Calu3 (cell line): ENCODE results near the gene KRT6B. TPM values are rescaled to one million over a fixed set of nuclear protein-coding genes. Genes with fewer than 3 reads are reported as not detected.

Experiments
- BruUV-seq: library from RNA; stranded (reverse); fragments of 400-500 nt; replicated peaks from 2 replicates; lab custom pipeline; 2021; lab: Mats Ljungman, UMichigan
- CTCF ChIA-PET: fragments of 300-600 bp; sonication (Branson Sonifier 250); formaldehyde crosslinking; loops from one replicate; lab custom pipeline; 2022; ENCODE audit warnings: antibody characterized with exemption; lab: Charles Lee
- DNase-seq: peaks from one replicate; pipeline ENCODE4 v3.0.0; 2022
- H3K27ac Mint-ChIP-seq: one replicate; pipeline ENCODE4 v1.8.0; 2022; ENCODE audit warnings: mixed read lengths; ENCODE audit not compliant: unreplicated experiment
- H3K27me3 Mint-ChIP-seq: one replicate; pipeline ENCODE4 v1.8.0; 2022; ENCODE audit warnings: mixed read lengths; ENCODE audit not compliant: unreplicated experiment
- H3K36me3 Mint-ChIP-seq: one replicate; pipeline ENCODE4 v1.8.0; 2022; ENCODE audit warnings: mild to moderate bottlenecking, moderate library complexity, mixed read lengths; ENCODE audit not compliant: insufficient read depth, unreplicated experiment
- H3K4me1 Mint-ChIP-seq: one replicate; pipeline ENCODE4 v1.8.0; 2022; ENCODE audit warnings: mild to moderate bottlenecking, low read depth, mixed read lengths; ENCODE audit not compliant: unreplicated experiment
- H3K4me3 Mint-ChIP-seq: one replicate; pipeline ENCODE4 v1.8.0; 2022; ENCODE audit warnings: mild to moderate bottlenecking, low read depth, moderate library complexity, mixed read lengths; ENCODE audit not compliant: unreplicated experiment
- H3K9me3 Mint-ChIP-seq: one replicate; pipeline ENCODE4 v1.8.0; 2022; ENCODE audit warnings: low read depth, mixed read lengths; ENCODE audit not compliant: unreplicated experiment
- intact Hi-C: fragments of 100-400 bp; cut with micrococcal nuclease; formaldehyde crosslinking; loops from one replicate; pipeline ENCODE4 v1.10.0; 2022; ENCODE audit not compliant: unreplicated experiment
- total RNA-seq: library from RNA; stranded (reverse); gene quantifications from 2 replicates; pipeline ENCODE4 v1.2.3, GENCODE V29; 2022
- TF ChIP-seq, protein P1 (sequence below): fragments of 200-600 bp; IDR thresholded peaks from one replicate; pipeline ENCODE4 v1.8.0; 2022; ENCODE audit warnings: antibody characterized with exemption; ENCODE audit not compliant: unreplicated experiment

The KRT6B gene
- total RNA-seq, 1 experiment from 2014 or later, result 5.6 TPM

DNA sequence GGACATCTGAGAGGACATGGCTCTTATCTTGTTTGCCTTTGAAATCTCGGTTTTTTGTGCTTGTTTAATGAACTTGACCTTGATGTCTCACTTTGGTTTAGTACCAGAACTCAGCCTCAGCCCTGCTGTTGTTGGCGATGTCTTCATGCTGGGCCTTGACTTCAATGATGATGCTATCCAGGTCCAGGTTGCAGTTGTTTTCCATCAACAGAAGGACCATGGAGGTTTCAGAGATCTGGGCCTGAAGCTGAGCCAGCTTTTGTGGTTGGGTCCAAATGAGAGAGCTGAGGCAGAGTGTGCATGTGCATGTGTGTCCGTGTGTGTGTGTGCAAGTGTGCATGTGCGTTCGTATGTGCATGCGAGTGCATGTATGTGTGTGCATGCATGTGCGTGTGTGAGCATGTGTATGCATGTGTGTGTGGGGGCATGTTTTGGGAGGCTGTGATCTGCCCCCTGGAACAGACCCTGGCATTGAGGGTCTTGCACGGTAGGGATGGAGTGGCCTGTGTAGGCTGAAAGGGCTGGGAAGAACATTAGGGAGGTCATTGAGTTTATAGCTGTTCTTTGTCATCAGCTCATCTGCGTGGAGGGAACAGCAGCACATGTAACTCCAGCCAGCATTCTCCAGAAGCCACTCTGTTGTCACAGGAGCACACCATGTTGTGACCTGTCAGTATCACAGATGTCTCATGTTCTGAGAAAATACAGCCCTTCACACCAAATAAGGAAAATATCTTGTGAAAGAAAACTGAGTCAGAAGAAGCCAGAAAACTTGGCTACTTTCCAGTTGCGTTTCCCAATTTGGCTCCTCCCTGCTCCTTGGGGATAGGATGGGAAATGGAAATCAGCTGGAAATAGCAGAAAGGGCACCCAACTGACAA lies 35.8 kb downstream of the KRT6B start:
- Mint-ChIP-seq H3K27ac (no peak overlapping the region), H3K36me3 (no peaks in the 10 kb centered on the region), H3K9me3 (no peaks in the 10 kb centered on the region), H3K4me3 (no peak overlapping the region), H3K4me1 (no peaks in the 10 kb centered on the region), H3K27me3 (peaks cover 51% of the 10 kb centered on the region)
- CTCF ChIA-PET, result no interaction called here
- BruUV-seq, result no TSS peak
- TF ChIP-seq, protein P1, sequence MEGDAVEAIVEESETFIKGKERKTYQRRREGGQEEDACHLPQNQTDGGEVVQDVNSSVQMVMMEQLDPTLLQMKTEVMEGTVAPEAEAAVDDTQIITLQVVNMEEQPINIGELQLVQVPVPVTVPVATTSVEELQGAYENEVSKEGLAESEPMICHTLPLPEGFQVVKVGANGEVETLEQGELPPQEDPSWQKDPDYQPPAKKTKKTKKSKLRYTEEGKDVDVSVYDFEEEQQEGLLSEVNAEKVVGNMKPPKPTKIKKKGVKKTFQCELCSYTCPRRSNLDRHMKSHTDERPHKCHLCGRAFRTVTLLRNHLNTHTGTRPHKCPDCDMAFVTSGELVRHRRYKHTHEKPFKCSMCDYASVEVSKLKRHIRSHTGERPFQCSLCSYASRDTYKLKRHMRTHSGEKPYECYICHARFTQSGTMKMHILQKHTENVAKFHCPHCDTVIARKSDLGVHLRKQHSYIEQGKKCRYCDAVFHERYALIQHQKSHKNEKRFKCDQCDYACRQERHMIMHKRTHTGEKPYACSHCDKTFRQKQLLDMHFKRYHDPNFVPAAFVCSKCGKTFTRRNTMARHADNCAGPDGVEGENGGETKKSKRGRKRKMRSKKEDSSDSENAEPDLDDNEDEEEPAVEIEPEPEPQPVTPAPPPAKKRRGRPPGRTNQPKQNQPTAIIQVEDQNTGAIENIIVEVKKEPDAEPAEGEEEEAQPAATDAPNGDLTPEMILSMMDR, result no peak
- DNase-seq, result no peak
- intact Hi-C loops, result no loop called here

DNA sequence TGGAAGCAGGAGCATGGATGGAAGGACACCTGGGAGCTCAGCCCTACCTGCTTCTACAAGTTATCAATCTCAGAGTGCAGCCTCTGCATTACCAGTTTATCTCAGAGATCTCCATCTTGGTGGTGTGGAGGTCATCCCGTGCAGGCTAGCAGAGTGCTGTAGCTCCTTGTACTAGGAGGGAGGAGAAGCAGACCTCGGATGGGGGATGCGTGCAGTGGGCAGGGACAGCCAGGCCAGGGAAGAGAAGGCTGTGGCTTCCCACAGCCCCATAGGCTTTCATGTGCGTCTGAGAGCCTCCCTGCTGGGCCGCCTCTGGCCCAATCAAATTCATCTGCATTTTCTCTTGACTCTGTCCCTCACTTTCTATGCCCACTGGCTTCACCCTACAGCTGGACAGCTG lies 37.0 kb downstream of the KRT6B start:
- CTCF ChIA-PET, result no interaction called here
- Mint-ChIP-seq H3K36me3 (no peaks in the 10 kb centered on the region), H3K9me3 (no peaks in the 10 kb centered on the region), H3K27me3 (peaks cover 39% of the 10 kb centered on the region), H3K27ac (no peak overlapping the region), H3K4me3 (no peak overlapping the region), H3K4me1 (no peaks in the 10 kb centered on the region)
- intact Hi-C loops, result no loop called here
- no peak for DNase-seq
- no TSS peak for BruUV-seq
- TF ChIP-seq, protein P1, result no peak

- Mint-ChIP-seq H3K9me3 (no peaks in the 10 kb centered on the region), H3K4me1 (no peaks in the 10 kb centered on the region), H3K36me3 (no peaks in the 10 kb centered on the region), H3K27me3 (peaks cover 36% of the 10 kb centered on the region), H3K27ac (no peak overlapping the region), H3K4me3 (no peak overlapping the region)
- DNase-seq, result no peak
- intact Hi-C loops, result no loop called here
- CTCF ChIA-PET, result interaction anchor here (0.7 kb wide), 1 partner anchor 754 kb away, joined by 6 read pairs; no protein-coding TSS in a partner anchor
- TF ChIP-seq, protein P1, result no peak
- BruUV-seq, result no TSS peak
These were observed 38.1 kb downstream of the KRT6B start for GRCh38 chr12:52413782-52414345.

DNA sequence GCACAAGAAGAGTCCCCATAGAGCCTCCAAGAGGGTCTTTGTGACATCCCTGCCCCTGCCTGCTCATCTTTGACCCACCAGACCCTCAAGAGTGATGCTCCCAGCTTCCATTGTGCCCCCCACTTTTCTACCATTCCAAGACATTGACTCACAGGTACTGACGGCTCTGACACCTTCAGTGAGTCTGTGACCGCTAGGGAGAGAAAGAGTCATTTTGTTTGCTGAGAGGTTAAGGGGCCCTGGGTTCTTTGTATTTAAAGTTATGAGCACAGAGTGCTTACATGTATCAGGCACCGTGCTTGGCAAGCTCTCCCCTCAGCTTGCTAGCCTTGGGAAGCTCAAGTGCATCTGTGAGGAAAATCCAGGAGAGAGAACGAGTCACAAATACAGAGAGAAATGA lies 38.7 kb downstream of the KRT6B start:
- Mint-ChIP-seq H3K36me3 (no peaks in the 10 kb centered on the region), H3K27ac (no peak overlapping the region), H3K9me3 (no peaks in the 10 kb centered on the region), H3K27me3 (peaks cover 42% of the 10 kb centered on the region), H3K4me3 (no peak overlapping the region), H3K4me1 (no peaks in the 10 kb centered on the region)
- DNase-seq, result no peak
- CTCF ChIA-PET, result no interaction called here
- BruUV-seq, result no TSS peak
- intact Hi-C loops, result no loop called here
- TF ChIP-seq, protein P1, result no peak
